Esophagus squamous epithelium (tissue), 5 donors: ENCODE data around the gene CTDP1. TPM values are rescaled to one million over a fixed set of nuclear protein-coding genes. Genes with fewer than 3 reads are reported as not detected.
"Not testable (repeated sequence)": the region's sequence is repeated elsewhere in the genome, so short reads cannot be mapped to it uniquely, and the experiment has no call there.

ENCODE experiments used
- DNase-seq: peaks from one replicate; lab custom pipeline; 2025; lab: John Stamatoyannopoulos, UW
- H3K27ac ChIP-seq, 4 donors: fragments of 200-600 bp; sonication (generic); one replicate each; pipeline ENCODE4 v1.5.1; 2016 to 2019; ENCODE audit warnings: mild to moderate bottlenecking in 1 of 4
- H3K27me3 ChIP-seq, 4 donors: fragments of 200-600 bp; sonication (generic); 1 replicate in 3 of 4; 2 replicates in 1 of 4; pipeline versions ENCODE4 v1.5.1 to v1.6.0; 2017 to 2021; ENCODE audit warnings: antibody characterized with exemption in 1 of 4
- H3K36me3 ChIP-seq, 3 donors: fragments of 200-600 bp; sonication (generic); one replicate each; pipeline ENCODE4 v1.5.1; 2016 to 2019
- H3K4me1 ChIP-seq, 3 donors: fragments of 200-600 bp; sonication (generic); one replicate each; pipeline ENCODE4 v1.5.1; 2017 to 2019
- H3K4me3 ChIP-seq, 4 donors: fragments of 200-600 bp; sonication (generic); 1 replicate in 3 of 4; 2 replicates in 1 of 4; pipeline ENCODE4 v1.5.1; 2016 to 2019; ENCODE audit warnings: mild to moderate bottlenecking in 2 of 4, moderate library complexity in 1 of 4
- H3K9me3 ChIP-seq, 3 donors: fragments of 200-600 bp; sonication (generic); one replicate each; pipeline ENCODE4 v1.5.1; 2016 to 2019
- POLR2A ChIP-seq, 4 donors: fragments of 450-650 bp; IDR thresholded peaks; one replicate each; pipeline ENCODE4 v1.6.1; 2017; ENCODE audit warnings: antibody characterized with exemption in 4 of 4, mild to moderate bottlenecking in 4 of 4, moderate library complexity in 3 of 4
- whole genome bisulfite sequencing, 2 donors: methylation state at CpG; one replicate each; pipeline ENCODE4 v1.1.5; 2018; 5-methylcytosine and 5-hydroxymethylcytosine counted together
- intact Hi-C: fragments of 100-400 bp; cut with DNase I; formaldehyde crosslinking; loops from one replicate; pipeline ENCODE4 v1.15.0; 2022
- total RNA-seq, 4 donors: library from RNA; depleted of rRNA; stranded (reverse); fragments of >200 nt; gene quantifications; one replicate each; pipeline ENCODE4 v1.1.0, GENCODE V29; 2016
- TF ChIP-seq, protein P1 (sequence below), 6 experiments: fragments of 450-650 bp in 4 of 6; fragments of 200-600 bp in 2 of 6; sonication (generic) in 2 of 6; IDR thresholded peaks; one replicate each; pipeline ENCODE4 v1.5.1; 2016 to 2019; ENCODE audit warnings: antibody characterized with exemption in 6 of 6, mild to moderate bottlenecking in 4 of 6, moderate library complexity in 4 of 6
- donor health status: DM: yes; HTN: yes; CAD: no.

Gene CTDP1
- total RNA-seq, 4 donors from 2014 or later: 10.5 to 17.1 (median 15.5) TPM

DNA sequence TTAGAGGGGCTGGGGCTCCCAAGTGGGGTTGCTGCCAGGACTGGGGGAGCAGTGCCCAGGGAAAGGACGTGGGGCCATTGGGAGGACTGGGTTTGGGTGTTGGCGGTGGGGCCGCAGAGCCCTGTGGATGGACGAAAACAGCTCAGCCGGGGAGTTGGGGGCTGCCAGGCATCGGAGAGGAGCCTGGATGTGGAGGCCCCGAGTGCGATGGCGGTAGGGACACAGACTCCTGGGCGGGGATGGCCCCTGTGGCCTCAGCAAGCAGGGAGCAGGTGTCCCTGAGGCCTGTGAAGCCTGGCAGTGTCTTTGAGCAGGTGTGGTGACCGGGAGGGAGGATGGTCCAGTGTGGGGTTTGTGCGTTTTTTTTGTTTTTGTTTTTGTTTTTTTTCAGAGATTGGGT, 13.3 kb downstream of the CTDP1 start:
- H3K36me3 ChIP-seq: peaks cover 2 to 31% (median 13%) of the 10 kb centered on the region in 3 donors
- H3K9me3 ChIP-seq: no peaks in the 10 kb centered on the region
- no peak overlapping the region for H3K27ac ChIP-seq
- peaks cover 0 to 9% (median 2%) of the 10 kb centered on the region in 3 donors for H3K4me1 ChIP-seq
- no peak overlapping the region for H3K4me3 ChIP-seq
- H3K27me3 ChIP-seq: no peaks in the 10 kb centered on the region
- intact Hi-C loops: no loop called here
- TF ChIP-seq POLR2A (IDR thresholded peaks at IDR 0.05): no peak
- TF ChIP-seq, protein P1, sequence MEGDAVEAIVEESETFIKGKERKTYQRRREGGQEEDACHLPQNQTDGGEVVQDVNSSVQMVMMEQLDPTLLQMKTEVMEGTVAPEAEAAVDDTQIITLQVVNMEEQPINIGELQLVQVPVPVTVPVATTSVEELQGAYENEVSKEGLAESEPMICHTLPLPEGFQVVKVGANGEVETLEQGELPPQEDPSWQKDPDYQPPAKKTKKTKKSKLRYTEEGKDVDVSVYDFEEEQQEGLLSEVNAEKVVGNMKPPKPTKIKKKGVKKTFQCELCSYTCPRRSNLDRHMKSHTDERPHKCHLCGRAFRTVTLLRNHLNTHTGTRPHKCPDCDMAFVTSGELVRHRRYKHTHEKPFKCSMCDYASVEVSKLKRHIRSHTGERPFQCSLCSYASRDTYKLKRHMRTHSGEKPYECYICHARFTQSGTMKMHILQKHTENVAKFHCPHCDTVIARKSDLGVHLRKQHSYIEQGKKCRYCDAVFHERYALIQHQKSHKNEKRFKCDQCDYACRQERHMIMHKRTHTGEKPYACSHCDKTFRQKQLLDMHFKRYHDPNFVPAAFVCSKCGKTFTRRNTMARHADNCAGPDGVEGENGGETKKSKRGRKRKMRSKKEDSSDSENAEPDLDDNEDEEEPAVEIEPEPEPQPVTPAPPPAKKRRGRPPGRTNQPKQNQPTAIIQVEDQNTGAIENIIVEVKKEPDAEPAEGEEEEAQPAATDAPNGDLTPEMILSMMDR (IDR thresholded peaks at IDR 0.05): no peak
- WGBS, 2 donors: 87 to 88% methylated on average over 11 to 12 of the region's 12 CpGs
- DNase-seq: no peak

GRCh38 chr18:79693561-79694205, 14.1 kb downstream of the CTDP1 start:
- peaks cover 0 to 1% (median 0%) of the 10 kb centered on the region in 3 donors for H3K4me1 ChIP-seq
- DNase-seq: no peak
- TF ChIP-seq, protein P1 (IDR thresholded peaks at IDR 0.05): no peak
- no peak for TF ChIP-seq POLR2A (IDR thresholded peaks at IDR 0.05)
- H3K27me3 ChIP-seq: no peaks in the 10 kb centered on the region
- WGBS, 2 donors: 72 to 93% methylated on average over 5 to 15 of the region's 31 CpGs
- H3K36me3 ChIP-seq: peaks cover 9 to 39% (median 13%) of the 10 kb centered on the region in 3 donors
- H3K4me3 ChIP-seq: no peak overlapping the region
- no peak overlapping the region for H3K27ac ChIP-seq
- intact Hi-C loops: no loop called here
- no peaks in the 10 kb centered on the region for H3K9me3 ChIP-seq

DNA sequence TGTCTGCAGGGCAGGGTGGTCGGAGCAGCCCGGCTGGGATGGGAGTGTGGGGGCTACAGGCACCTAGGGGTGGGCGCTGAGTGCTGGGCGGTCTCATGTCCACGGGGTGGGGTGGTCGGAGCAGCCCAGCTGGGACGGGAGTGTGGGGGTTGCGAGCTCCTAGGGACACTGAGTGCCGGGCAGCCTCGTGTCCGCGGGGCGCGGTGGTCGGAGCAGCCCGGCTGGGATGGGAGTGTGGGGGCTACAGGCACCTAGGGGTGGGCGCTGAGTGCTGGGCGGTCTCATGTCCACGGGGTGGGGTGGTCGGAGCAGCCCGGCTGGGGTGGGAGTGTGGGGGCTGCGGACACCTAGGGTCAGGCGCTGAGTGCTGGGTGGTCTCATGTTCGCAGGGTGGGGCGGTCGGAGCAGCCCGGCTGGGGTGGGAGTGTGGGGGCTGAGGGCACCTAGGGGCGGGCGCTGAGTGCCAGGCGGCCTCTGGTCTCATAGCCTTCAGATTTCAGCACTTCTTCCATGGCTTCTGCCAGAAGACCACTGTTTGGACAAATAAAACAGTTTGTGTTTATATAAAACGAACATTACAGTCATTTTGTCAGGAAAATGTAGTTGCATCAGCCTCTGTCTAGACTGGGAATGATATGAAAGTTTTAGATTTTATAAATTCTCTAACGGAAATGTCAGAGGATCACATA, 14.7 kb downstream of the CTDP1 start:
- intact Hi-C loops, H3K4me1 ChIP-seq, DNase-seq, H3K9me3 ChIP-seq, H3K27ac ChIP-seq, H3K27me3 ChIP-seq, H3K4me3 ChIP-seq: not testable (repeated sequence)
- H3K36me3 ChIP-seq: peaks cover 9 to 46% (median 13%) of the 10 kb centered on the region in 3 donors
- WGBS, 2 donors: 74 to 83% methylated on average over 3 to 14 of the region's 32 CpGs

DNA sequence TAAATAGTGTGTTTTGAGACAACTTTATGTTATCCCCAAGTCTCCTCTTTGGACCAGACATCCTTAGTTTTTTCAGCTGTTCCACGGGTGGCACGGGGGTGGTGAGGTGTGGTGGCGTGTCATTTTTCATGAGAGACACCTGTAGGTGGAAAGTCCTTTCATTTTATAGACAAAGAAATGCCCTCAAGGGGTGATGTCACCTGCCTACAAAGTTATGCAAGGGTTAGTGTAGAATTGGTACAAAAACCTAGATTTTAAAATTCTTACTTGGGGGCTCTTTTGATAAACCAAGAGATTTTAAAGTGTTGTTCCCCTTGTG, 15.3 kb downstream of the CTDP1 start:
- TF ChIP-seq, protein P1 (IDR thresholded peaks at IDR 0.05): no peak
- TF ChIP-seq POLR2A (IDR thresholded peaks at IDR 0.05): no peak
- H3K36me3 ChIP-seq: peaks cover 9 to 51% (median 13%) of the 10 kb centered on the region in 3 donors
- WGBS, 2 donors: 58 to 74% methylated on average over 3 of the region's 3 CpGs
- H3K4me3 ChIP-seq: no peak overlapping the region
- no peaks in the 10 kb centered on the region for H3K4me1 ChIP-seq
- no peaks in the 10 kb centered on the region for H3K27me3 ChIP-seq
- H3K27ac ChIP-seq: no peak overlapping the region
- H3K9me3 ChIP-seq: no peaks in the 10 kb centered on the region
- no peak for DNase-seq
- intact Hi-C loops: no loop called here

- 87 to 95% methylated on average over 11 to 13 of the region's 13 CpGs for WGBS, 2 donors
- H3K27me3 ChIP-seq: no peaks in the 10 kb centered on the region
- no peak for DNase-seq
- no peaks in the 10 kb centered on the region for H3K9me3 ChIP-seq
- H3K4me3 ChIP-seq: no peak overlapping the region
- peaks cover 9 to 55% (median 13%) of the 10 kb centered on the region in 3 donors for H3K36me3 ChIP-seq
- intact Hi-C loops: no loop called here
- H3K4me1 ChIP-seq: no peaks in the 10 kb centered on the region
- no peak overlapping the region for H3K27ac ChIP-seq
- TF ChIP-seq POLR2A (IDR thresholded peaks at IDR 0.05): no peak
- TF ChIP-seq, protein P1 (IDR thresholded peaks at IDR 0.05): no peak
Measured at GRCh38 chr18:79695269-79695668, 15.7 kb downstream of the CTDP1 start.
